Astrocyte (in vitro differentiated cells and primary cell): ENCODE data around the gene TANGO2. TPM values are rescaled to one million over a fixed set of nuclear protein-coding genes. Genes with fewer than 3 reads are reported as not detected.

Experiments used
- DNase-seq: peaks from one replicate; pipeline ENCODE4 v3.0.0-alpha.2; 2010; ENCODE audit warnings: low read depth
- FAIRE-seq: peaks from 2 replicates; lab custom pipeline; 2011; peaks lifted over from hg19 to GRCh38; lab: Jason Lieb, UNC
- H2AFZ ChIP-seq: 2 replicates; pipeline ENCODE4 v1.6.0; 2012; ENCODE audit warnings: low read depth, low read length, inconsistent platforms
- H3K27ac ChIP-seq: 2 replicates; pipeline ENCODE4 v1.5.1; 2011; ENCODE audit warnings: low read depth, low read length, inconsistent platforms
- H3K27me3 ChIP-seq: 2 replicates; pipeline ENCODE4 v1.6.0; 2011; ENCODE audit warnings: low read length, inconsistent platforms; ENCODE audit not compliant: insufficient read depth
- H3K36me3 ChIP-seq: 2 replicates; pipeline ENCODE4 v1.5.1; 2011; ENCODE audit warnings: low read length, inconsistent platforms; ENCODE audit not compliant: insufficient read depth
- H3K4me1 ChIP-seq: 2 replicates; pipeline ENCODE4 v1.5.1; 2011; ENCODE audit warnings: low read length, inconsistent platforms; ENCODE audit not compliant: insufficient read depth
- H3K4me2 ChIP-seq: 2 replicates; pipeline ENCODE4 v1.6.0; 2012; ENCODE audit warnings: low read length, inconsistent platforms
- H3K4me3 ChIP-seq: 2 replicates; pipeline ENCODE4 v1.5.1; 2011; ENCODE audit warnings: low read depth, mild to moderate bottlenecking, low read length, inconsistent platforms; ENCODE audit not compliant: insufficient read depth
- H3K79me2 ChIP-seq: 2 replicates; pipeline ENCODE4 v1.6.0; 2012; ENCODE audit warnings: mild to moderate bottlenecking, low read length, inconsistent platforms; ENCODE audit not compliant: insufficient read depth
- H3K9ac ChIP-seq: 2 replicates; pipeline ENCODE4 v1.6.0; 2012; ENCODE audit warnings: mild to moderate bottlenecking, low read length, inconsistent platforms
- H3K9me3 ChIP-seq: 2 replicates; pipeline ENCODE4 v1.5.1; 2012; ENCODE audit warnings: low read depth, mild to moderate bottlenecking, low read length, inconsistent platforms; ENCODE audit not compliant: insufficient read depth
- H4K20me1 ChIP-seq: 2 replicates; pipeline ENCODE4 v1.6.0; 2012; ENCODE audit warnings: low read length, inconsistent platforms; ENCODE audit not compliant: insufficient read depth
- H3K27ac Mint-ChIP-seq: one replicate; pipeline ENCODE4 v1.8.0; 2021; ENCODE audit warnings: mild to moderate bottlenecking, mixed read lengths; ENCODE audit not compliant: unreplicated experiment
- H3K27me3 Mint-ChIP-seq: one replicate; pipeline ENCODE4 v1.8.0; 2021; ENCODE audit warnings: low read depth, mixed read lengths; ENCODE audit not compliant: unreplicated experiment
- H3K36me3 Mint-ChIP-seq: one replicate; pipeline ENCODE4 v1.8.0; 2021; ENCODE audit warnings: low read depth, mixed read lengths; ENCODE audit not compliant: unreplicated experiment
- H3K4me1 Mint-ChIP-seq: one replicate; pipeline ENCODE4 v1.8.0; 2021; ENCODE audit warnings: low read depth, mixed read lengths; ENCODE audit not compliant: unreplicated experiment
- H3K4me3 Mint-ChIP-seq: one replicate; pipeline ENCODE4 v1.8.0; 2021; ENCODE audit warnings: mild to moderate bottlenecking, moderate library complexity, mixed read lengths; ENCODE audit not compliant: unreplicated experiment
- H3K9me3 Mint-ChIP-seq: one replicate; pipeline ENCODE4 v1.8.0; 2021; ENCODE audit warnings: mild to moderate bottlenecking, mixed read lengths; ENCODE audit not compliant: unreplicated experiment
- EZH2 ChIP-seq: IDR thresholded peaks from 2 replicates; pipeline ENCODE4 v1.6.1; 2012; ENCODE audit warnings: mild to moderate bottlenecking, low read length, inconsistent platforms; ENCODE audit not compliant: insufficient read depth
- total RNA-seq: library from RNA; stranded (reverse); gene quantifications from 2 replicates; pipeline ENCODE4 v1.2.1, GENCODE V29; 2021
- TF ChIP-seq, protein P1 (sequence below): IDR thresholded peaks from 2 replicates; pipeline ENCODE4 v1.5.1; 2011; ENCODE audit warnings: low read depth, mild to moderate bottlenecking, inconsistent platforms, low read length, moderate library complexity; ENCODE audit not compliant: insufficient read depth

The TANGO2 gene
- total RNA-seq, 1 donor from 2014 or later, result 28.0 TPM

DNA sequence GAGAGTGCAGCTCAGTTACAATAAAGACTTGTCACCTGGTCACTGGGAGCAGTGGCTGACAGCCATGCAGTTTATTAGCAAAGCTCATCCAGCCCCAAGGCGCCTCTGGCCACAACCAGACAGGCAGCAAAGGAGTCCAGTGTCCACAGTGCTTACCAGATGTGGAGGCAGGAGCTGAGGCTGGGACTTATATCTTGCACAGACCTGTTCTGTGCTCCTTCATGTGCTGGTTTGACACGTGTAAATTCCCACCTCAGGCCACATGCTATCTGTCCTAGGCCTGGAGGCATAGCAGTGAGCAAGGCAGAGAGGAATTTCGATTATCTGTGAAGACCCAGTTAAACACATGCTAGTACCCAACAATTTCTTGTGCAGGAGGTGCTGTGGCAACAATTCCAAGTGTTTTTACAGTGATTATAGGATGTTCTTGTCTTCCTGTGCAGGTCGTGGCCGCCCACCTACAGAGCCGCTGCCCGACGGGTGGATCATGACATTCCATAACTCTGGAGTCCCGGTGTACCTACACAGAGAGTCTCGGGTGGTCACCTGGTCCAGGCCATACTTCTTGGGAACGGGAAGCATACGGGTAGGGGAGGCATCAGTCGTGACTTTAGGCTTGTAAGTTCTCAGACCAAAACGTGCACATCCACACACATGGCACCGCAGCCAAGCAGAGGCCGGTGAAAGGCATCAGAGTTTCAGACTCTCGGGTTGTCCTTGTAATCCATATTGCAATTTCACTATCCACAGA lies 68.5 kb downstream of the TANGO2 start:
- H2AFZ ChIP-seq, result no peak overlapping the region
- H3K27me3 ChIP-seq, result no peaks in the 10 kb centered on the region
- H3K27me3 Mint-ChIP-seq, result no peaks in the 10 kb centered on the region
- H3K36me3 ChIP-seq, result peaks cover 68% of the 10 kb centered on the region
- FAIRE-seq (no peak), DNase-seq (no peak)
- H4K20me1 ChIP-seq, result peaks cover 93% of the 10 kb centered on the region
- no peaks in the 10 kb centered on the region for H3K4me1 ChIP-seq
- no peaks in the 10 kb centered on the region for H3K9me3 Mint-ChIP-seq
- H3K9ac ChIP-seq, result no peak overlapping the region
- TF ChIP-seq EZH2, result no peak
- no peak overlapping the region for H3K4me3 ChIP-seq
- H3K9me3 ChIP-seq, result no peaks in the 10 kb centered on the region
- H3K4me2 ChIP-seq, result no peak overlapping the region
- H3K79me2 ChIP-seq, result peaks cover 94% of the 10 kb centered on the region
- no peak overlapping the region for H3K4me3 Mint-ChIP-seq
- H3K36me3 Mint-ChIP-seq, result peaks cover 44% of the 10 kb centered on the region
- H3K27ac Mint-ChIP-seq, result no peak overlapping the region
- H3K27ac ChIP-seq, result no peak overlapping the region
- H3K4me1 Mint-ChIP-seq, result peaks cover 2% of the 10 kb centered on the region

DNA sequence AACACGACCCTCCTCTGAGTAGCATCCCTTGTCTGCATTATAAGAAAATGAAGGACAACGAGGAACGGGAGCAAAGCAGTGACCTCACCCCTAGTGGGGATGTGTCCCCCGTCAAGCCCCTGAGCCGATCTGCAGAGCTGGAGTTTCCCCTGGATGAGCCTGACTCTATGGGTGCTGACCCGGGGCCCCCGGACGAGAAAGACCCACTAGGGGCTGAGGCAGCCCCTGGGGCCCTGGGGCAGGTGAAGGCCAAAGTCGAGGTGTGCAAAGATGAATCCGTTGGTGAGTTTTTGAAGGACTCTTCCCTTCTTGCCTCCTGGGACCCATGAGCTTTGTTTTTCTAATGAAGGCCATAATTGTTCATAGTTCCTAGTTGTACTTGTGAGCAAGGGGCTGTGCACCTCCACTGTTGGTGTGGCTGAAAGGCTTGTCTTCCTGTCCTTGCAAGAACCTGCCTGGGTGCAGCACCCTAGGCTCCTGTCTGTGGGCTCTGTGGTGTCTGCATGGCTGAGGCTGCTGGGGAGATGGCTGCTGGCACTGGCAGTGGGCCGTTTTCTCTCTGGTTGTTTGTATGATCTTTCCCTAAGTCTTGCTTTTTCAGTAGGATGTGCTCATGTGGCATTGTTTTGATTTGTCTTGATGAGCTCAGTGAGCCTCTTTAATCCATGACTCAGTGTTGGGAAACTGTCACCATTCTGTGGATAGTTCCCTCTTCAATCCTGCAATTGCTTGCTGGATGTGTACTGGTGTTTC lies 69.2 kb downstream of the TANGO2 start:
- TF ChIP-seq EZH2, result no peak
- TF ChIP-seq, protein P1, sequence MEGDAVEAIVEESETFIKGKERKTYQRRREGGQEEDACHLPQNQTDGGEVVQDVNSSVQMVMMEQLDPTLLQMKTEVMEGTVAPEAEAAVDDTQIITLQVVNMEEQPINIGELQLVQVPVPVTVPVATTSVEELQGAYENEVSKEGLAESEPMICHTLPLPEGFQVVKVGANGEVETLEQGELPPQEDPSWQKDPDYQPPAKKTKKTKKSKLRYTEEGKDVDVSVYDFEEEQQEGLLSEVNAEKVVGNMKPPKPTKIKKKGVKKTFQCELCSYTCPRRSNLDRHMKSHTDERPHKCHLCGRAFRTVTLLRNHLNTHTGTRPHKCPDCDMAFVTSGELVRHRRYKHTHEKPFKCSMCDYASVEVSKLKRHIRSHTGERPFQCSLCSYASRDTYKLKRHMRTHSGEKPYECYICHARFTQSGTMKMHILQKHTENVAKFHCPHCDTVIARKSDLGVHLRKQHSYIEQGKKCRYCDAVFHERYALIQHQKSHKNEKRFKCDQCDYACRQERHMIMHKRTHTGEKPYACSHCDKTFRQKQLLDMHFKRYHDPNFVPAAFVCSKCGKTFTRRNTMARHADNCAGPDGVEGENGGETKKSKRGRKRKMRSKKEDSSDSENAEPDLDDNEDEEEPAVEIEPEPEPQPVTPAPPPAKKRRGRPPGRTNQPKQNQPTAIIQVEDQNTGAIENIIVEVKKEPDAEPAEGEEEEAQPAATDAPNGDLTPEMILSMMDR, result no peak
- Mint-ChIP-seq H3K27me3 (no peaks in the 10 kb centered on the region), H3K36me3 (peaks cover 49% of the 10 kb centered on the region), H3K9me3 (no peaks in the 10 kb centered on the region), H3K4me1 (no peaks in the 10 kb centered on the region), H3K4me3 (no peak overlapping the region), H3K27ac (no peak overlapping the region)
- Histone ChIP-seq H3K27me3 (no peaks in the 10 kb centered on the region), H3K79me2 (peaks cover 93% of the 10 kb centered on the region), H3K36me3 (peaks cover 76% of the 10 kb centered on the region), H2AFZ (no peak overlapping the region), H3K9ac (no peak overlapping the region), H3K4me1 (no peaks in the 10 kb centered on the region), H4K20me1 (peaks cover 89% of the 10 kb centered on the region), H3K27ac (peak overlapping the region; percentile 22), H3K9me3 (no peaks in the 10 kb centered on the region), H3K4me2 (no peak overlapping the region), H3K4me3 (no peak overlapping the region)
- FAIRE-seq, result no peak
- DNase-seq, result no peak

DNA sequence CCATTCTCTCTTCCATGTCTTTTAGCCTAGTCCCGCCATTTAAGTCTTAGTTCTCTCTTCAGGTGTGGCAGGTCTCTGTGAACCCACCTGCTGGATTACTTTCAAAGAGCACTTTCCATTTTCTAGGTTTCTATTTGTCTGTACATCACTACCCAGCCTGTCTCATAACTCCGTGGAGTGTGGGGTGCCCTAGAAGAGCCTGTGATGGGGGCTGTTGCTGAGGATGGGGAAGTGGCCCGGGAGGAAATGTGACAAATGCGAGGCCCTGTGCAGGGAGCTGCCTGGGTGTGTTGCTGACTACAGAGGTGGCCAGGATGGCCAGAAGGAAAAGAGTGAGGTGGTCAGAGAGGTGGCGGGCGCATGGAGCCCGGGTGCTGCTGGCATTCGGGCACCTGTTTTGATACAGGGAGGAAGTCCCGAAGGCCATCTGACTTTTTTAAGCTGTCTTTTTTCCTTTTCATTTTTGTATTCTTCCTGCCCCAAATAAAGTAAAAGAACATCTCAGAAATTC lies 69.9 kb downstream of the TANGO2 start:
- H3K27me3 Mint-ChIP-seq, result no peaks in the 10 kb centered on the region
- no peaks in the 10 kb centered on the region for H3K9me3 Mint-ChIP-seq
- H3K36me3 Mint-ChIP-seq, result peaks cover 55% of the 10 kb centered on the region
- peaks cover 93% of the 10 kb centered on the region for H3K79me2 ChIP-seq
- H3K27ac ChIP-seq, result no peak overlapping the region
- FAIRE-seq (no peak), DNase-seq (no peak)
- H3K4me1 Mint-ChIP-seq, result no peaks in the 10 kb centered on the region
- TF ChIP-seq, protein P1, result no peak
- TF ChIP-seq EZH2, result no peak
- H3K36me3 ChIP-seq, result peaks cover 82% of the 10 kb centered on the region
- H3K4me1 ChIP-seq, result no peaks in the 10 kb centered on the region
- H3K4me3 ChIP-seq, result no peak overlapping the region
- no peak overlapping the region for H2AFZ ChIP-seq
- H3K9ac ChIP-seq, result no peak overlapping the region
- H3K27me3 ChIP-seq, result no peaks in the 10 kb centered on the region
- H4K20me1 ChIP-seq, result peaks cover 83% of the 10 kb centered on the region
- no peak overlapping the region for H3K27ac Mint-ChIP-seq
- H3K4me2 ChIP-seq, result no peak overlapping the region
- no peaks in the 10 kb centered on the region for H3K9me3 ChIP-seq
- no peak overlapping the region for H3K4me3 Mint-ChIP-seq
